Fibroblast of lung (primary cell): ENCODE results near the gene SURF2.

ENCODE experiments used
- CTCF ChIP-seq, 2 donors: IDR thresholded peaks in 1 of 2; conservative IDR thresholded peaks in 1 of 2; 1 replicate in 1 of 2; 2 replicates in 1 of 2; pipeline ENCODE4 v1.5.1; 2011 to 2012; ENCODE audit warnings: low read length in 2 of 2, control low read depth in 1 of 2, inconsistent platforms in 1 of 2, low read depth in 1 of 2, mild to moderate bottlenecking in 1 of 2
- EZH2 ChIP-seq: IDR thresholded peaks from 2 replicates; pipeline ENCODE4 v1.5.1; 2012; ENCODE audit warnings: low read length, control low read depth, mild to moderate bottlenecking; ENCODE audit errors: missing control alignments

- no peak for TF ChIP-seq CTCF (conservative IDR thresholded peaks at IDR 0.05 in 1 of 2, IDR thresholded peaks at IDR 0.05 in 1 of 2; ENCODE audit: low read depth in 1 of 2, low read length in 2 of 2)
- no peak for TF ChIP-seq EZH2
Observed at GRCh38 chr9:133360400-133361393, 4.3 kb downstream of the SURF2 start.
